RWPE2 (cell line): ENCODE data around the gene KLHL26.

ENCODE experiments used
- ATAC-seq: fragments of 200-7000 bp; cut with Tn5 transposase; 3 replicates; pipeline ENCODE4 v1.9.1; 2021; ENCODE audit warnings: low read depth
- DNase-seq: peaks from one replicate; pipeline ENCODE4 v3.0.0-alpha.2; 2020; ENCODE audit warnings: low spot score
- H3K27ac ChIP-seq: fragments of 450-650 bp; 2 replicates; pipeline ENCODE4 v1.5.1; 2017; ENCODE audit warnings: mild to moderate bottlenecking; ENCODE audit not compliant: poor library complexity, severe bottlenecking
- H3K27me3 ChIP-seq: fragments of 250-450 bp; sonication (Bioruptor Pico); 2 replicates; pipeline ENCODE4 v1.5.1; 2021; ENCODE audit warnings: mild to moderate bottlenecking, moderate library complexity; ENCODE audit not compliant: insufficient read depth, poor library complexity, severe bottlenecking
- H3K36me3 ChIP-seq: fragments of 250-450 bp; sonication (Bioruptor Pico); 2 replicates; pipeline ENCODE4 v1.5.1; 2020; ENCODE audit warnings: low read depth, mild to moderate bottlenecking, moderate library complexity
- H3K4me1 ChIP-seq: fragments of 250-450 bp; sonication (Bioruptor Pico); 2 replicates; pipeline ENCODE4 v1.5.1; 2021; ENCODE audit warnings: mild to moderate bottlenecking, moderate library complexity; ENCODE audit not compliant: insufficient read depth, poor library complexity, severe bottlenecking
- H3K4me3 ChIP-seq: fragments of 250-450 bp; sonication (Bioruptor Pico); 2 replicates; pipeline ENCODE4 v1.5.1; 2021; ENCODE audit warnings: mild to moderate bottlenecking, moderate library complexity; ENCODE audit not compliant: severe bottlenecking
- H3K9me3 ChIP-seq: fragments of 250-450 bp; sonication (Bioruptor Pico); 2 replicates; pipeline ENCODE4 v1.5.1; 2021; ENCODE audit warnings: mild to moderate bottlenecking, moderate library complexity; ENCODE audit not compliant: severe bottlenecking
- TF ChIP-seq, protein P1 (sequence below): fragments of 450-650 bp; IDR thresholded peaks from one replicate; pipeline ENCODE4 v1.5.1; 2017; ENCODE audit warnings: mild to moderate bottlenecking, moderate library complexity; ENCODE audit not compliant: poor library complexity, severe bottlenecking

The KLHL26 gene

DNA sequence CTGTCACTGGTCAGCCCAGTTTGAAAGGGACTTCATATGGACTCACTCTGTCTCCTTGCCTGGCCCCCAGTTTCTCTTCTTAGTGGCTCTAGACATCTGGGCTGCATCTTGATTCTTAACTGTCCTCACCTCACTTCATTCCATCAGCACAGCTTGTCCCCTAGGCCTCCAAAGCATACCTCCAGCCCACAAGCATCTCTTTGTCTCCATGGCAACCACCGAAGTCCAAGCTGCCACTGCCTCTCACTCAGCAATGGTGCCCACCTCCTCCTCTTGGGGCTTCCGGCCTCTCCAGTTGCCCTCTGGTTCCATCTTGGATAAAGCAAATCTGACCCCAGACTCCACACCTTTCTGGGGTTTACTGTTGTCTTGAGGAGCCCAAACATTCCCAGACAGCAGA, 9.9 kb upstream of the KLHL26 start:
- H3K27ac ChIP-seq, result no peak overlapping the region
- DNase-seq (no peak), ATAC-seq (no peak)
- no peaks in the 10 kb centered on the region for H3K4me1 ChIP-seq
- H3K4me3 ChIP-seq, result no peak overlapping the region
- no peaks in the 10 kb centered on the region for H3K36me3 ChIP-seq
- H3K9me3 ChIP-seq, result no peaks in the 10 kb centered on the region
- TF ChIP-seq, protein P1, sequence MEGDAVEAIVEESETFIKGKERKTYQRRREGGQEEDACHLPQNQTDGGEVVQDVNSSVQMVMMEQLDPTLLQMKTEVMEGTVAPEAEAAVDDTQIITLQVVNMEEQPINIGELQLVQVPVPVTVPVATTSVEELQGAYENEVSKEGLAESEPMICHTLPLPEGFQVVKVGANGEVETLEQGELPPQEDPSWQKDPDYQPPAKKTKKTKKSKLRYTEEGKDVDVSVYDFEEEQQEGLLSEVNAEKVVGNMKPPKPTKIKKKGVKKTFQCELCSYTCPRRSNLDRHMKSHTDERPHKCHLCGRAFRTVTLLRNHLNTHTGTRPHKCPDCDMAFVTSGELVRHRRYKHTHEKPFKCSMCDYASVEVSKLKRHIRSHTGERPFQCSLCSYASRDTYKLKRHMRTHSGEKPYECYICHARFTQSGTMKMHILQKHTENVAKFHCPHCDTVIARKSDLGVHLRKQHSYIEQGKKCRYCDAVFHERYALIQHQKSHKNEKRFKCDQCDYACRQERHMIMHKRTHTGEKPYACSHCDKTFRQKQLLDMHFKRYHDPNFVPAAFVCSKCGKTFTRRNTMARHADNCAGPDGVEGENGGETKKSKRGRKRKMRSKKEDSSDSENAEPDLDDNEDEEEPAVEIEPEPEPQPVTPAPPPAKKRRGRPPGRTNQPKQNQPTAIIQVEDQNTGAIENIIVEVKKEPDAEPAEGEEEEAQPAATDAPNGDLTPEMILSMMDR, result no peak
- H3K27me3 ChIP-seq, result no peaks in the 10 kb centered on the region

DNA sequence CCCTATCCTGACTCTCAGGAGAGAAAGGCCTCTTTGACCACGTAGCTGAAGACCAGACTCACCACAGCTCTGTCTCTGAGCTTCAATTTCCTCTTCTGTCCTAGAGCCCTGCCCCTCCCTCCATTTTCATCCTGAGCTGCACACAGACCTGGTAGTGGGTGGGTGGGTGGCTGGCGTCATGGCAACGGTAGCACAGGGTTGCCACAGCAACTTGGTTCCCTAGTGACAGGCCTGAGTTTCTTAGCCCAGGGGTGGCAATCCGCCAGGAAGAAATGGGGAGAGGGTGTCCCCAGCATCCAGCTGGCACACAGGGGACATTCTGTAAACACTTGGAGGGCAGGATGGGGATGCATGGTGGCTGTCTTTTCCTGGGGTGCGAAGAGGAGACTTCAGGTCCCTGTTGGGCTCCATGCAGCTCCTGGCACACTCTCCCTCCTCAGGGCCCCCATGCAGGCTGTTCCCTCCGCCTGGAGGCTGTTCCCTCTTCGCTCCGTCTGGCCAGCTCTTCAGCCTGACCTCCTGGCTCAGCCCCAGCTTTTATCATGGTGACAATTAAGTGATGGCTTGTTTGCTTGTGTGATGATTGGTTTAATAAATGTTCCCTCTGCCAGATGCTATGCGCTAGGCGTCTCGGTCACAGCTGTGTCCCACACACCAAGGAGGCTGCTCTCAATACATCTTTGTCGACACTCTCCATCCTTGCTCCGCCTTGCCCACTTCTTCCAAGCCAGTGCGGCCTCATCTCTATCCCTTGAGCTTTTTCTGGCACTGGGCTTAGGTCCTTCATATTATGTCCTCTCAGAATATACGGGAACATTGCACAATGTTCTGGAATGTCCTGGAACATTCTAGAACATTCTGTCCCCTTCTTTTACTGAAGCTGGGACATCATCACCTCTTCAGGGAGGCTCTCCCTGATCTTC, 7.4 kb upstream of the KLHL26 start:
- TF ChIP-seq, protein P1, result no peak
- Histone ChIP-seq H3K4me3 (no peak overlapping the region), H3K36me3 (no peaks in the 10 kb centered on the region), H3K27ac (no peak overlapping the region), H3K9me3 (no peaks in the 10 kb centered on the region), H3K4me1 (no peaks in the 10 kb centered on the region), H3K27me3 (no peaks in the 10 kb centered on the region)
- DNase-seq (no peak), ATAC-seq (no peak)

DNA sequence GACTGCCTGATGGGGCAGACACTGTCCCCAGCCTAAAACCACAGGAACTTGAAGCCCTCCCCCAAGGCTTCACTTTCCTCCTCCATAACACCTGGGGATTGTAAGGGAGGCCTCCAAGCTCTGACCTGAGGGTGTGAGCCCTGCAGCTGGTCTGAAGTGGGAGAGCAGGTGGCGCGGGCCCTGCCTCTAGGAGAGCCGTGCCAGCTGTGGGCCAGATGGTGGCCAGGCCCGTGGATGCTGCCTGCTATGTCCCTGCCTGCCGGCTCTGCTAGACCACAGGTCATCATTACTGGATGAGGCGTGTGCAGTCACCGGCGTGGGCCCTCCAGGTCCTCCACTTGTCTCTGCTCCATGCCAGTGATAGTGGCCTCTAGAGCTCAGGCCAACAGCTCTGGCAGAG, 3.5 kb upstream of the KLHL26 start:
- DNase-seq, result no peak

DNA sequence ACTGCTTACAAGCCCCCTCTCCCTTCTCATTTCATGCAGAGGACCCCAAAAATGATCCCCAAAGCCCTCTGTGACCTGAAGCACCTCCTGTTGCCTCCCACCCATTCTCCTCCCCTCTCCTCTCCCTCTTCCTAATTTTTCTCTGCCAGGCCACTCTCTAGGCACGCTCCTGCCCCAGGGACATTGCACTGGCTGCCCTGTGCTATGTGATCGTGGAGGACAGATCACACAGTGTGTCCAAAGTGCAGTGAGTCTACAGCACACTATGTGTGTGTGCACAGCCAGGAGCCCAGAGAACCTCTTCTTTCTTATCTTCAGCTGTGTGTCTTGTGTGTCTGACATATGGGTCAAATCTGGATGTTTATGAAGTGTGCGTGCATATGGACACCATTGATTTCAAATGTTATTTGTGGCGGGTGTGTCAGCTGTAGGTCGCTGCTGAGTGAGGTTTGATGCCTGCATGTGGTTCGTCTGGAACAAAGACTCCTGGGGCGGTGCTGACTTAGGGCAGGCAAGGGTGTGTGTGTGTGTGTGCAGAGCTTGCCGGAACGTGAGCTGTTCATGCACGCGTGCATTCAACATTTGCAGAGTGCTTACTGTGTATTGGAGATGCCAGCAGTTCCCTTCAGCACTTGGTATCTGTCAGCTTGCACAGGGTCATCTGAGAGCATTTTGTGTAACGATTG, 2.1 kb upstream of the KLHL26 start:
- Histone ChIP-seq H3K27me3 (no peaks in the 10 kb centered on the region), H3K9me3 (no peaks in the 10 kb centered on the region)

More for the DNA sequence above, 3.5 kb upstream of the KLHL26 start:
- Histone ChIP-seq H3K4me3 (no peak overlapping the region), H3K27me3 (no peaks in the 10 kb centered on the region), H3K9me3 (no peaks in the 10 kb centered on the region), H3K27ac (no peak overlapping the region), H3K36me3 (no peaks in the 10 kb centered on the region), H3K4me1 (peaks cover 6% of the 10 kb centered on the region)
- no peak for ATAC-seq
- TF ChIP-seq, protein P1, result no peak

More for the DNA sequence above, 2.1 kb upstream of the KLHL26 start:
- no peak for DNase-seq
- no peaks in the 10 kb centered on the region for H3K36me3 ChIP-seq
- TF ChIP-seq, protein P1, result no peak
- no peak overlapping the region for H3K4me3 ChIP-seq
- no peak overlapping the region for H3K27ac ChIP-seq
- peaks cover 6% of the 10 kb centered on the region for H3K4me1 ChIP-seq
- ATAC-seq, result no peak
